ENCODE measurements around the gene NOS1AP.

DNA sequence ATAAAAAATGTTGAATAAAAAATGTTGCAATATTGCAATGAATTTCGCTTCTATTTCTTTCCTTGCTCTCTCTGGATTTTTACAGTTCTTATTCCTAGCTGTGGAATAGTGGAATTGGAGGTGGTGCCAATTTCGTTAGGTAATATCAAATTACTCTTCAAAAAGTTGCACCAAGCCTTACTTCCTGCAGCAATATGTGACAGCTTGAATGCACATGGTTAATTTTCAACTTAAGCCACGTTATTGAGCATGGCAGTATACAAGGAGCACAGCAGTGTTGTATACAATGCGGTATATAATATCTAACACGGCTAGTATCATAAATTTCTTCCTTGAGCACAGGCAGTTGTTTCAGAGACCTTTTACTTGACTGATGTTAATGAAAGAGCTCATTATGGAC lies 152.5 kb downstream of the NOS1AP start:
- TF ChIP-seq, protein P1, sequence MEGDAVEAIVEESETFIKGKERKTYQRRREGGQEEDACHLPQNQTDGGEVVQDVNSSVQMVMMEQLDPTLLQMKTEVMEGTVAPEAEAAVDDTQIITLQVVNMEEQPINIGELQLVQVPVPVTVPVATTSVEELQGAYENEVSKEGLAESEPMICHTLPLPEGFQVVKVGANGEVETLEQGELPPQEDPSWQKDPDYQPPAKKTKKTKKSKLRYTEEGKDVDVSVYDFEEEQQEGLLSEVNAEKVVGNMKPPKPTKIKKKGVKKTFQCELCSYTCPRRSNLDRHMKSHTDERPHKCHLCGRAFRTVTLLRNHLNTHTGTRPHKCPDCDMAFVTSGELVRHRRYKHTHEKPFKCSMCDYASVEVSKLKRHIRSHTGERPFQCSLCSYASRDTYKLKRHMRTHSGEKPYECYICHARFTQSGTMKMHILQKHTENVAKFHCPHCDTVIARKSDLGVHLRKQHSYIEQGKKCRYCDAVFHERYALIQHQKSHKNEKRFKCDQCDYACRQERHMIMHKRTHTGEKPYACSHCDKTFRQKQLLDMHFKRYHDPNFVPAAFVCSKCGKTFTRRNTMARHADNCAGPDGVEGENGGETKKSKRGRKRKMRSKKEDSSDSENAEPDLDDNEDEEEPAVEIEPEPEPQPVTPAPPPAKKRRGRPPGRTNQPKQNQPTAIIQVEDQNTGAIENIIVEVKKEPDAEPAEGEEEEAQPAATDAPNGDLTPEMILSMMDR (conservative IDR thresholded peaks at IDR 0.05 in 1 of 2, IDR thresholded peaks at IDR 0.05 in 1 of 2; ENCODE audit: extremely low read depth in 1 of 2, insufficient read depth in 1 of 2, low read depth in 1 of 2, low read length in 2 of 2): no peak
- no peak for TF ChIP-seq EZH2 (IDR thresholded peaks at IDR 0.05; ENCODE audit: borderline replicate concordance, low read length)
